ENCODE measurements around the gene POU2AF2.
"Not testable (repeated sequence)": the region's sequence is repeated elsewhere in the genome, so short reads cannot be mapped to it uniquely, and the experiment has no call there.

POU2AF2 gene

GRCh38 chr11:111213256-111213655 lies 32.3 kb upstream of the POU2AF2 start:
- no peak for DNase-seq (ENCODE audit: low spot score)
- no peak for TF ChIP-seq CTCF (IDR thresholded peaks at IDR 0.05; ENCODE audit: extremely low read depth, missing control alignments)

GRCh38 chr11:111220721-111221120 lies 24.8 kb upstream of the POU2AF2 start:
- TF ChIP-seq CTCF (IDR thresholded peaks at IDR 0.05; ENCODE audit: extremely low read depth, missing control alignments): no peak

GRCh38 chr11:111221208-111221607 lies 24.3 kb upstream of the POU2AF2 start:
- no peak for DNase-seq (ENCODE audit: low spot score)
- TF ChIP-seq CTCF (IDR thresholded peaks at IDR 0.05; ENCODE audit: extremely low read depth, missing control alignments): no peak

More at GRCh38 chr11:111220721-111221120, 24.8 kb upstream of the POU2AF2 start:
- no peak for DNase-seq (ENCODE audit: low spot score)

GRCh38 chr11:111221936-111222335 lies 23.6 kb upstream of the POU2AF2 start:
- not testable (repeated sequence) for DNase-seq (ENCODE audit: low spot score)

- DNase-seq (ENCODE audit: low spot score): not testable (repeated sequence)
Observed at GRCh38 chr11:111222821-111223455, 22.6 kb upstream of the POU2AF2 start.

GRCh38 chr11:111225881-111226280 lies 19.6 kb upstream of the POU2AF2 start:
- no peak for TF ChIP-seq CTCF (IDR thresholded peaks at IDR 0.05; ENCODE audit: extremely low read depth, missing control alignments)
- DNase-seq (ENCODE audit: low spot score): no peak

GRCh38 chr11:111229604-111230003 lies 15.9 kb upstream of the POU2AF2 start:
- no peak for DNase-seq (ENCODE audit: low spot score)
- no peak for TF ChIP-seq CTCF (IDR thresholded peaks at IDR 0.05; ENCODE audit: extremely low read depth, missing control alignments)

- TF ChIP-seq CTCF (IDR thresholded peaks at IDR 0.05; ENCODE audit: extremely low read depth, missing control alignments): no peak
- DNase-seq (ENCODE audit: low spot score): no peak
Observed at GRCh38 chr11:111230122-111230465, 15.4 kb upstream of the POU2AF2 start.
